SK-N-SH (cell line): ENCODE results near the gene NR2F1. TPM values are rescaled to one million over a fixed set of nuclear protein-coding genes. Genes with fewer than 3 reads are reported as not detected.
A peak's percentile ranks its signal among the peaks of the same experiment; 100 is the strongest.

Source experiments
- CTCF ChIA-PET: fragments of 300-600, 350-600 bp; formaldehyde crosslinking; extraction: SDS; loops from one replicate; lab custom pipeline; 2021; lab: Yijun Ruan, JAX
- POLR2A ChIA-PET: fragments of 350-600 bp; sonication (Branson Sonifier 250); formaldehyde crosslinking; extraction: SDS; loops from one replicate; lab custom pipeline; 2020; ENCODE audit warnings: antibody characterized with exemption, inconsistent platforms; lab: Yijun Ruan, JAX
- DNase-seq: peaks from one replicate; pipeline ENCODE4 v3.0.0; 2012
- H2AFZ ChIP-seq: fragments of 200-600 bp; sonication (generic); 2 replicates; pipeline ENCODE4 v1.8.1; 2016; ENCODE audit warnings: antibody characterized with exemption, mild to moderate bottlenecking, low read depth
- H3F3A ChIP-seq: fragments of 200-600 bp; sonication (generic); replicated peaks from 2 replicates; pipeline ENCODE3; 2016; ENCODE audit warnings: antibody characterized with exemption, mild to moderate bottlenecking; ENCODE audit not compliant: insufficient read depth
- H3K27ac ChIP-seq, 2 experiments: fragments of 200-500 bp in 1 of 2; fragments of 200-600 bp in 1 of 2; sonication (Bioruptor generic) in 1 of 2; sonication (generic), shearing (Covaris generic) in 1 of 2; 2 replicates each; pipeline versions ENCODE4 v1.5.1 to v1.6.1; 2014 to 2016; ENCODE audit warnings: low read depth in 2 of 2, inconsistent platforms in 1 of 2, low read length in 1 of 2, mild to moderate bottlenecking in 1 of 2, mixed read lengths in 1 of 2
- H3K27me3 ChIP-seq: fragments of 200-600 bp; sonication (generic), shearing (Covaris generic); 2 replicates; pipeline ENCODE4 v1.6.1; 2016; ENCODE audit warnings: mixed run types; ENCODE audit not compliant: insufficient read depth
- H3K36me3 ChIP-seq, 2 experiments: fragments of 200-500 bp in 1 of 2; fragments of 200-600 bp in 1 of 2; sonication (Bioruptor generic) in 1 of 2; sonication (generic) in 1 of 2; replicated peaks in 1 of 2; 2 replicates each; pipeline versions ENCODE3 to v1.5.1; 2014 to 2016; ENCODE audit warnings: low read length in 1 of 2, mild to moderate bottlenecking in 1 of 2; ENCODE audit not compliant: insufficient read depth in 2 of 2, control insufficient read depth in 1 of 2
- H3K4me1 ChIP-seq, 2 experiments: fragments of 200-500 bp in 1 of 2; fragments of 200-600 bp in 1 of 2; sonication (Bioruptor generic) in 1 of 2; sonication (generic), shearing (Covaris generic) in 1 of 2; 2 replicates each; pipeline versions ENCODE4 v1.5.1 to v1.6.1; 2014 to 2016; ENCODE audit warnings: low read depth in 1 of 2, low read length in 1 of 2, mixed run types in 1 of 2; ENCODE audit not compliant: insufficient read depth in 2 of 2, control insufficient read depth in 1 of 2
- H3K4me2 ChIP-seq: fragments of 200-600 bp; sonication (generic), shearing (Covaris generic); 2 replicates; pipeline ENCODE4 v1.6.1; 2017; ENCODE audit warnings: mixed run types
- H3K4me3 ChIP-seq, 2 experiments: fragments of 200-500 bp in 1 of 2; fragments of 200-600 bp in 1 of 2; sonication (Bioruptor generic) in 1 of 2; sonication (generic), shearing (Covaris generic) in 1 of 2; 2 replicates each; pipeline versions ENCODE4 v1.5.1 to v1.8.1; 2014 to 2016; ENCODE audit warnings: low read depth in 2 of 2, inconsistent platforms in 1 of 2, low read length in 1 of 2, mild to moderate bottlenecking in 1 of 2, mixed read lengths in 1 of 2, moderate library complexity in 1 of 2
- H3K79me2 ChIP-seq: fragments of 200-600 bp; sonication (generic); 2 replicates; pipeline ENCODE4 v1.8.1; 2017; ENCODE audit warnings: mild to moderate bottlenecking; ENCODE audit not compliant: insufficient read depth
- H3K9ac ChIP-seq: fragments of 200-600 bp; sonication (generic); 2 replicates; pipeline ENCODE4 v1.6.1; 2017; ENCODE audit warnings: mixed run types
- H3K9me2 ChIP-seq: fragments of 200-600 bp; sonication (generic); 2 replicates; pipeline ENCODE4 v1.6.1; 2017; ENCODE audit warnings: mixed run types
- H3K9me3 ChIP-seq: fragments of 200-600 bp; sonication (generic); 2 replicates; pipeline ENCODE4 v1.6.1; 2017; ENCODE audit warnings: mixed run types, mild to moderate bottlenecking, moderate library complexity
- H4K20me1 ChIP-seq: fragments of 200-600 bp; sonication (generic); 2 replicates; pipeline ENCODE4 v1.6.1; 2017; ENCODE audit warnings: mild to moderate bottlenecking, mixed run types; ENCODE audit not compliant: insufficient read depth
- CTCF ChIP-seq: fragments of 200-600 bp; sonication (generic); IDR thresholded peaks from 2 replicates; pipeline ENCODE4 v1.6.1; 2017; ENCODE audit warnings: antibody characterized with exemption, mild to moderate bottlenecking, moderate library complexity
- ELF1 ChIP-seq: IDR thresholded peaks from 2 replicates; pipeline ENCODE4 v1.4.0; 2012
- GABPA ChIP-seq: IDR thresholded peaks from 2 replicates; pipeline ENCODE4 v1.4.0; 2012; ENCODE audit warnings: low read depth, mild to moderate bottlenecking
- MXI1 ChIP-seq: IDR thresholded peaks from 2 replicates; pipeline ENCODE4 v1.6.1; 2012; ENCODE audit warnings: mild to moderate bottlenecking, low read depth, low read length, improper control_type of control experiment
- NFIC ChIP-seq: IDR thresholded peaks from 2 replicates; pipeline ENCODE4 v1.4.0; 2012; ENCODE audit warnings: borderline replicate concordance
- NRF1 ChIP-seq: IDR thresholded peaks from 2 replicates; pipeline ENCODE4 v1.6.1; 2012; ENCODE audit warnings: low read depth, mild to moderate bottlenecking, low read length
- RAD21 ChIP-seq: IDR thresholded peaks from 2 replicates; pipeline ENCODE4 v1.6.1; 2012; ENCODE audit warnings: mild to moderate bottlenecking, low read length
- RCOR1 ChIP-seq: fragments of 150-350 bp; IDR thresholded peaks from 2 replicates; pipeline ENCODE4 v1.6.1; 2017; ENCODE audit warnings: antibody characterized with exemption, low read length
- YY1 ChIP-seq: IDR thresholded peaks from 2 replicates; pipeline ENCODE4 v1.4.0; 2012; ENCODE audit warnings: low read depth, mild to moderate bottlenecking
- WGBS: methylation state at CpG from one replicate; pipeline ENCODE4 v1.1.6; 2017; ENCODE audit warnings: low lambda C conversion rate; 5-methylcytosine and 5-hydroxymethylcytosine counted together
- polyA plus RNA-seq, 3 experiments: library from polyadenylated mRNA; depleted of rRNA; stranded (reverse); fragments of >200 nt; gene quantifications; 2 replicates each; pipeline ENCODE4 v1.2.3, GENCODE V29; 2012
- TF ChIP-seq, protein P1 (sequence below): IDR thresholded peaks from 2 replicates; pipeline ENCODE4; 2012
- TF ChIP-seq, protein P2 (sequence below): fragments of 150-350 bp; IDR thresholded peaks from 2 replicates; pipeline ENCODE4 v1.6.1; 2017; ENCODE audit warnings: antibody characterized with exemption, low read length, low read depth, borderline replicate concordance

The NR2F1 gene
- polyA plus RNA-seq, 1 of the 3 experiments (the other 2 are of a cell fraction): 47.1 TPM

- Histone ChIP-seq H3K4me3 (peak overlapping the region in 1 of 2 experiments; percentile 34; a peak in 1 of 4 replicates), H2AFZ (no peak overlapping the region), H3F3A (peaks cover 9% of the 10 kb centered on the region), H4K20me1 (peaks cover 4% of the 10 kb centered on the region; the same call in 1 of the 2 replicates), H3K9me2 (no peaks in the 10 kb centered on the region), H3K9me3 (no peaks in the 10 kb centered on the region), H3K36me3 (peaks cover 24 to 42% of the 10 kb centered on the region in 2 experiments), H3K79me2 (peaks cover 78% of the 10 kb centered on the region), H3K4me2 (peak overlapping the region; percentile 50), H3K27me3 (no peaks in the 10 kb centered on the region), H3K9ac (no peak overlapping the region), H3K4me1 (peaks cover 0 to 24% of the 10 kb centered on the region in 2 experiments; a peak in 3 of 4 replicates), H3K27ac (peak overlapping the region; percentile 27 to 67; a peak in 3 of 4 replicates)
- DNase-seq: peak; percentile 59
- TF ChIP-seq MXI1: no peak
- peak; percentile 25 for TF ChIP-seq CTCF
- TF ChIP-seq RAD21: peak; percentile 41; the same call in 1 of the 2 replicates
- ChIA-PET CTCF (interaction anchor here (1.1 to 3.0 kb wide), 4 partner anchors 12 to 1261 kb away, joined by 3 to 13 read pairs (median 8); no protein-coding TSS in a partner anchor), POLR2A (no interaction called here)
- 57% methylated on average over 2 of the region's 2 CpGs for WGBS
These were observed 6.8 kb downstream of the NR2F1 start for GRCh38 chr5:93589829-93590215.

- H3K9ac ChIP-seq: no peak overlapping the region
- peaks cover 0 to 24% of the 10 kb centered on the region in 2 experiments; a peak in 3 of 4 replicates for H3K4me1 ChIP-seq
- ChIA-PET CTCF (interaction anchor here (0.8 to 3.0 kb wide), 6 partner anchors 11 to 1260 kb away, joined by 3 to 13 read pairs (median 6); no protein-coding TSS in a partner anchor), POLR2A (no interaction called here)
- H3K27me3 ChIP-seq: no peaks in the 10 kb centered on the region
- peaks cover 74% of the 10 kb centered on the region for H3K79me2 ChIP-seq
- peaks cover 9% of the 10 kb centered on the region for H3F3A ChIP-seq
- peak overlapping the region in 1 of 2 experiments; percentile 67; a peak in 2 of 4 replicates for H3K27ac ChIP-seq
- H4K20me1 ChIP-seq: peaks cover 4% of the 10 kb centered on the region; the same call in 1 of the 2 replicates
- 50% methylated on average over 3 of the region's 3 CpGs for WGBS
- no peaks in the 10 kb centered on the region for H3K9me2 ChIP-seq
- H3K9me3 ChIP-seq: no peaks in the 10 kb centered on the region
- H3K4me3 ChIP-seq: no peak overlapping the region
- H3K4me2 ChIP-seq: peak overlapping the region; percentile 50
- H3K36me3 ChIP-seq: peaks cover 24 to 47% of the 10 kb centered on the region in 2 experiments
- no peak for TF ChIP-seq GABPA
- TF ChIP-seq RCOR1: no peak
- no peak for TF ChIP-seq ELF1
- TF ChIP-seq NRF1: no peak
- peak; percentile 19; the same call in 1 of the 2 replicates for TF ChIP-seq NFIC
- TF ChIP-seq YY1: no peak
- TF ChIP-seq, protein P1, sequence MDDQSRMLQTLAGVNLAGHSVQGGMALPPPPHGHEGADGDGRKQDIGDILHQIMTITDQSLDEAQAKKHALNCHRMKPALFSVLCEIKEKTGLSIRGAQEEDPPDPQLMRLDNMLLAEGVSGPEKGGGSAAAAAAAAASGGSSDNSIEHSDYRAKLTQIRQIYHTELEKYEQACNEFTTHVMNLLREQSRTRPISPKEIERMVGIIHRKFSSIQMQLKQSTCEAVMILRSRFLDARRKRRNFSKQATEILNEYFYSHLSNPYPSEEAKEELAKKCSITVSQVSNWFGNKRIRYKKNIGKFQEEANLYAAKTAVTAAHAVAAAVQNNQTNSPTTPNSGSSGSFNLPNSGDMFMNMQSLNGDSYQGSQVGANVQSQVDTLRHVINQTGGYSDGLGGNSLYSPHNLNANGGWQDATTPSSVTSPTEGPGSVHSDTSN: peak; percentile 25
- TF ChIP-seq MXI1: no peak
- TF ChIP-seq, protein P2, sequence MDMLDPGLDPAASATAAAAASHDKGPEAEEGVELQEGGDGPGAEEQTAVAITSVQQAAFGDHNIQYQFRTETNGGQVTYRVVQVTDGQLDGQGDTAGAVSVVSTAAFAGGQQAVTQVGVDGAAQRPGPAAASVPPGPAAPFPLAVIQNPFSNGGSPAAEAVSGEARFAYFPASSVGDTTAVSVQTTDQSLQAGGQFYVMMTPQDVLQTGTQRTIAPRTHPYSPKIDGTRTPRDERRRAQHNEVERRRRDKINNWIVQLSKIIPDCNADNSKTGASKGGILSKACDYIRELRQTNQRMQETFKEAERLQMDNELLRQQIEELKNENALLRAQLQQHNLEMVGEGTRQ: no peak
- no peak overlapping the region for H2AFZ ChIP-seq
- no peak for DNase-seq
These were observed 7.5 kb downstream of the NR2F1 start for GRCh38 chr5:93590493-93590892.
